HG02610 (cell line): Measurements from ENCODE around the gene ATP9B.
"Not testable (repeated sequence)": the region's sequence is repeated elsewhere in the genome, so short reads cannot be mapped to it uniquely, and the experiment has no call there.

Source experiments
- ATAC-seq: cut with Tn5 transposase; IDR thresholded peaks from one replicate; pipeline ENCODE4 v1.9.1; 2021; ENCODE audit warnings: mild to moderate bottlenecking, moderate library complexity; ENCODE audit not compliant: unreplicated experiment

Gene ATP9B

DNA sequence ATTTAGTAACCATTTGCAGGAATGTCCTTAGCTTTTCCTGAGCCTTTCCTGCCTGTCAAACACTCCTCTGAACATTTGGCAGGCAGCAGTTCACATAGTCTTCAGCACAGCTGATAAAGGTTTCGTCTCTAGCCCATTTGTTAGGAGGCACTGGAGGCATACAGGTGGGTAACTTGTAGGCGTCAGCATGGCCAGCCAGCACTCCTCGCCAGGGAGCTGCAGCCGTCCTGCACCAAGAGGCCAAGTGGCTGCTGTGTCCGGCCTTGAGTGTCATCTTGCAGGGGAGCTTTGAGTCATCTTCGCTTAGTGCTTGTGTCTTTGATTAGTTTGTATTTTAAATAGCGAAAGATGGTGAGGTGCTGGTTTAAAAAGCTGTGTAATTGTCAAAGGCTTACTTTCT lies 206.3 kb downstream of the ATP9B start:
- peak; percentile 23 for ATAC-seq

DNA sequence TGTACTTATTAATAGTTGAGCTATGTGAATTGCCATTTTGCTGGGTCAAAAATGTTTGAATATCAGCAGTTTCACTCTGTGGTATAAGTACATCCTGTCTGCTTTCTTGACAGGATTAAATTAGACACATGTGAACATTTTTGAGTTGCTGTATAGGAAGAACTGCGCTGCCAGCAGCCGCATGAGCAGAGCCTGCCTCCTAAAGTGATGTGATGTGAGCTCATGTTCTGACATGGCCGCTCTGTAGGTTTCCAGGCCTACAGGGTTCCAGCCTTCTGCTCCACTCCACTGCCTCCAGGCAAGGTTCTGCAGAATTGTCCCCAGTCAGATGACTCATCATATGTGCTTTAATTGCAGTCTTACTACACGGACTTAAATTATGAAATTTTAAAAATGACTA lies 206.8 kb downstream of the ATP9B start:
- ATAC-seq, result peak; percentile 90

DNA sequence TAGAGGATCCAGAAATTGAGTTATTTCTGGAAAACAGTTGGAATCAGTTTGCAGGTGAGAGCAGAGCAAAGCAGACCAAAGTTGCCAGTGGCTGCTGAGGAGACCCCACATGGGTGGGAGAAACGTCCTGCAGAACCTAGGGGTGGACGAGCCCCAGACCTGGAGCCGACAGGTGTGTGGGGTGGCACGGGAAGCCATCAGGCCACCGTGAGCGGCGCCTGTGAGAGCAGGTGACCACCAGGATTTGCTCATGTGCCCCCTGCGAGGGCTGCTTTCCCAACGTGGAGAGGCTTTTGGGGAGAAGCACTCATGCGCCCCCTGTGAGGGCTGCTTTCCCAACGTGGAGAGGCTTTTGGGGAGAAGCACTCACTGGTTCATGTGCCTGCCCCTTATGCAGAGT lies 209.7 kb downstream of the ATP9B start:
- no peak for ATAC-seq

DNA sequence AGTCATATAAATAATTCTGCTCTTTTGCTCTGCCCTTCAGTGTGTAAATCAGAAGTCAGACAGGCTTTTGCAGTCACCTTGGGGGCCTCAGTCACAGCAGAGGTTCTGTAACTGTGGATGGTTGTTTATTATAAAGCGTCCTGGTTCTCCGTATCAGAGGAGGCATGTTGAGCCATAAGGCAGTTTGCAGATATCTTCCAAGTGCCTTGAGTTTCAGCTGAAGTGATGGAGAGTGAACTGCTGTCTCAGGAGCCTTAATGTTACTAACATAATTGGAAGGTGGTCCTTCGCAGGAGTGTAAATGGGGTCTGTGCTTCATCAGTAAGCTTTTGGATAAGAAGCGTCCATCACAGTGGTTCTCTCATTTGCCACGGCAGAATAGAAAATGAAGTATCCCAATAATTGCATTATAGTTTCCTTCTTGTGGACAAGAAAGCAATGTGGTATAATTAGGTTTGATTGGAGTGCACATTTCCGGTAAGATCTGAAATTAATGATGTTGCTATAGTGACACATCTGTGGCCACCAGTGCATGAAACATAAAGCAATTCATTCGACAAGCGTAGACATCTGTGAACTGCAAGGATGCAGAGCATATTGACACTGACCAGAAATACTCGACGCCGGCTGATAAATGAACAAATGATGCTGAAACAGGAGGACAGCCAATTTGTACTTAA lies 214.1 kb downstream of the ATP9B start:
- no peak for ATAC-seq

DNA sequence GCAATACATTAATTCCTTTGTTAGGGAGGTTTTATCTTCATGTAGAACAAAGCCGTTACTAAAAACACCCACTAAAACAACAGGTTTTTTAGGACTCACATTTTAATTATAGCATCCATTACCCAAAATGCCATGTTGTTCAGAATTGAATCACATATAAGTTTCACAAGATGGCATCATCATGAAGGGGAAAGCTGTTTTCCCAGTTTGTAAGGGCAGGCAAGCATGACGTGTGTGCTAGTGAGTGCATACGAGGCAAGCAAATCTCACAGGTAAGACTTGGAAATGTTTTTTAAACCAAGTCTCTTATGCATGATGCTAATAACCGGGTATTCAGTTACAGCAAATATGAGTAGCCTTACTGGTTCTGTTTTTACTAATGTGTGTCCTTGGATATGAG lies 214.7 kb downstream of the ATP9B start:
- no peak for ATAC-seq

DNA sequence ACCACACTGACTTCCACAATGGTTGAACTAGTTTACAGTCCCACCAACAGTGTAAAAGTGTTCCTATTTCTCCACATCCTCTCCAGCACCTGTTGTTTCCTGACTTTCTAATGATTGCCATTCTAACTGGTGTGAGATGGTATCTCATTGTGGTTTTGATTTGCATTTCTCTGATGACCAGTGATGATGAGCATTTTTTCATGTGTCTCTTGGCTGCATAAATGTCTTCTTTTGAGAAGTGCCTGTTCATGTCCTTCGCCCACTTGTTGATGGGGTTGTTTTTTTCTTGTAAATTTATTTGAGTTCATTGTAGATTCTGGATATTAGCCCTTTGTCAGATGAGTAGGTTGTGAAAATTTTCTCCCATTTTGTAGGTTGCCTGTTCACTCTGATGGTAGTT lies 216.0 kb downstream of the ATP9B start:
- not testable (repeated sequence) for ATAC-seq

DNA sequence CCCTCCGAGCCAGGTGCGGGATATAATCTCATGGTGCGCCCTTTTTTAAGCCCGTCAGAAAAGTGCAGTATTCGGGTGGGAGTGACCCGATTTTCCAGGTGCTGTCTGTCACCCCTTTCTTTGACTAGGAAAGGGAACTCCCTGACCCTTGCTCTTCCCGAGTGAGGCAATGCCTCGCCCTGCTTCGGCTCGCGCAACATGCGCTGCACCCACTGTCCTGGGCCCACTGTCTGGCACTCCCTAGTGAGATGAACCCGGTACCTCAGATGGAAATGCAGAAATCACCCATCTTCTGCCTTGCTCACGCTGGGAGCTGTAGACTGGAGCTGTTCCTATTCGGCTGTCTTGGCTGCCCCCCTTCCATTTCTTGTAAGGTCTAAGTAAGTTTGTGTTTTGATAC lies 221.2 kb downstream of the ATP9B start:
- ATAC-seq, result not testable (repeated sequence)

DNA sequence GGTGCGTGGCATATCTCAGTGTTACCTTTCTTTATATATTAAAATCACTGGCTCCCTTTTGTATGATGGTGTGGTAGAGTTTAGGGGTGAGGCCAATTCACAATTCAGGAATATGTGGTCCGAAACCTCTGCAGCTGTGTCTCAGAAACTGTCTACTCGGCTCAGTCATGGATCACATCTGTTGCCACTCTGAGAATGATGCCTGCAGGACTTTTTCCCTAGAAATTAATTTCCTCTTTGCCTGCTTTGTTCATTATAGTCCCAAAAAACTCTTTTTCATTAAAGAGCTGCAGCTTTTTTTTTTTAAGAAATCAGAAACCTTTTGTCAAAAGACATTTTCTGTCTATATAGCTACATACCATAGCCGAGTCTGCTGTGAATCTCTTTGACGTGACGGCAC lies 221.7 kb downstream of the ATP9B start:
- ATAC-seq, result no peak

DNA sequence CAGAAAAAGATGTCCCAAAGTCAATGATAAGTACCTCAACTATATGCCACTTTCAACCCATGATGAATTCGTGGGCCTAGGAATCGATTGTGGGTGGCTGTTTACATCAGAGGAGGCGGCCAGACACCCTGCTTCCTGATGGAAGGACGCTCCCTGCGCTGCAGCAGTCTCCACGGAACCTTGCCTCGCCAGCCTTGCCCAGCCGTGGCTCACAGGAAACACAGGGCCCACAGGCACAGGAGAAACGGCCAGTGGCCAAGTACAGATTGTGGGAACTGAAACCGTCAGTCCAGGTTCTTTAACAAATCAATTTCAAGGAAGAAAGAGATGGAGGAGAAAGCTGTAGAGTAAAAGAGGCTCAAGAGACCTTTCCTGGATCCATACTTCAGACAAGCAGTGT lies 225.0 kb downstream of the ATP9B start:
- ATAC-seq, result no peak

DNA sequence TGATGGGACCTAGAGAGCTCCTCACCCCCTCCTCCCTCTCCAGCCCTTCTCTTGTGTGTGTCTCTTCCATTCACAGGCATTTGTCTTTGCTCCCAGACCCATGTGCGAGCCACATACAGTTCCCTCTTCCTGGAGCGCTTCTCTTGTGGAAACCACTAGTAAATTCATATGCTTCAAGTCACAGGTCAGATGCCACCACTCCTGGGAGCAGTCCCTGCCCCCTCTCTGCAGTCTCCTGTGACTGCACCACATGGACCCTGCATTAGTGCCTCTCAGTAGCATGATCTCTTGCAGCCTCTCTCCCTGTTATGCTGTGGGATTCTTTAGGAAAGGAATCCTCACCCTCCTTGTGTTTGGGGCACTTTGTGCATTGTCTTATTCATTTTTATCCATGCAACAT lies 230.1 kb downstream of the ATP9B start:
- no peak for ATAC-seq

DNA sequence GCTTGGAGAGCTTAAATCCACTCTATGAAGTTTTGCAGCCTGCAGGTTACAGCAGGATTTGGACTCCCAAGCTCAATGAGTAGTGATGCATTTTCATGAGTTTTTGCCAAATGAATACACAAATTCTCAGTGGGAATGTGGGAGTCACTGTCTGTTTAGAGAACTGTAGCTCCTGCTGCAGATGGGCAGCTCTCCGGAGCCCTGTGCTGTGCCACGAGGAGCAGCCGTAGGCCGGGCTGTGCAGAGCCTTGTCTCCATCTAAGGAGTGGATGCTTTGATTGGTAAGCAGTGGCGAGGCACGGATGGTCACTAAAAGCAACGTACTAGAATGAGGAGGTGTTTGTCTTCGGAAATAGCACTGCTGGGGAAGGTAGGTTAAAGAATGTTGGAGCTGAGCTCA lies 230.5 kb downstream of the ATP9B start:
- no peak for ATAC-seq

DNA sequence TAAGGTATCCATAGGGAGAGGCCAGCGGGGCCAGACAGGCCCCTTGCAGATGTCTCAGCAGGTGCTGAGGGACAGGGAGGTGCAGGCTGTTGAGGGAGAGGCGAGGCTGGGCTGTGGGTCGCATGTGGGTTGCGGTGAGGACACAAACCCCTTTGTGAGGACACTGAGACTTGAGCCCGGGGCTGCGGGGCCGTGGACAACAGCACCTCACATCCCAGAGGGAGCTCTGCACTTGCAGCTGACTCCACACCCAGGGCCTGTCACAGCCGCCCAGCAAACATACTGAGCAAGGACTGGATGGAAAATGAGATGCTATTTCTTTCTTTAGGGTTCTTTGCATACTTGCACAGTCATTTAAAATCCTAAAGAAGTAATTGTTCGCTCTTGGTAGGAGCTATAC lies 231.2 kb downstream of the ATP9B start:
- ATAC-seq, result no peak

DNA sequence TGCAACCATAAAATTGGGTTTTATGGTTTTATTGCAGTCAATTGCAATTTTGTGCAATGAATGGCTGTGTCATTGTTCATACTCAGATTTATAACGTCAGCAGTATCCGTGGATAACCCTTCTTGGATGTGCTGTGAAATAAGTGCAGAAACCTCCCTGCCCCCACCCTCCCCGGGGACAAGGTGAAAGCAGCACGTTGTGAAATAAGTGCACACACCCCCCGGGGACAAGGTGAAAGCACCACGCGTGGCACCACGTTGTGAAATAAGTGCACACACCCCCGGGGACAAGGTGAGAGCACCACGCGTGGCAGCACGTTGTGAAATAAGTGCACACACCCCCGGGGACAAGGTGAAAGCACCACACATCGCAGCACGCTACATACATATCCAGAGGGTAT lies 232.9 kb downstream of the ATP9B start:
- ATAC-seq, result no peak

DNA sequence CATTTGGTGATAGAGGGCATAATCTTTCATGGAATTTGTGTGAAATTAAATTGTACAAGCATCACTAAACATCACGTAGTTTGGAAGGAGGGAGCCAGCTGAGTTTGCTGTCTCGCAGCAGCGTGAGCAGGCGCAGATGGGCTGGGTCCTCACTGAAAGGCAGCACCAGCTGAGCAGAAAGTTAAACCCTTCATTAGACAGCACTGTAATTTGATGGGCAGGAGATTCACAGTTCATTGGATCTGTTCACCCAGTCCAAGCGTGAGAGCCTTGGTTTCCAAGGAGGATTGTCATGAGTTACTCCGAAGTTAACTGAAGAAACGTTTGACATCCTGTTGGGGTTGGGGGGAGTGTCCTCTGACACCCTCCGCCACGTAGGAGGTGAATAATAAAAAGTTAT lies 236.7 kb downstream of the ATP9B start:
- no peak for ATAC-seq

DNA sequence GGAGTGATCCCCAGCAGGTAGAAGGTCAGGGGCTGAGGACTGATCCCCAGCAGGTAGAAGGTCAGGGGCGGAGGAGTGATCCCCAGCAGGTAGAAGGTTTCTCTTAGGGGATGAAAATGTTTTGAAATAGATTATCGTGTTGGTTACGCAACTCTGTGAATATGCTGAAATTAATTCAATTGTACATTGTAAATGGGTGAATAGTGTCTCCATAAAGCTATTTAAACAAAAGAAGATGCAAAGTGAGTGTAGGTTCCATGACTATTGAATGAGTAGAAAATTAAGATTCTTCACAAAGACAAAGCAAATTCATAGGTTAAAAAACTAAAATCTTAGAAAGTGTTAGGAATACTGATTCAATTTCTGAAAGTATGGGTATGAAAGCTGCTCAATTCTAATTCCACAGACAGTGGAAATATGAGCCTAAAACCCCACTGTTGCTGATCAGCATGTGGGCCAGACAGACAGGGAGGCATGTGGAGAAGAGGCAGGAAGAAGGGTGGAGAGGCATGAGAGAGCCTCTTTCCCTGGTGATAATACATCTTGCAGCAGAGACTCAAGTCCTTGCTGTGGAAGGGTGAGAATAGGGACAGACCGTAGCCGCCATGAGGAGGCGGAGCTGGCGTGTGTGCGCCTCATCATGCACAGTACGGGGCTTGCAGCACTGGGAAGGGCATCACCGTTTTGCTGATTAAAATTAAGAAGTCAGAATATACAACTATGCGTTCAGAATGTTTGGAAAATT lies 240.6 kb downstream of the ATP9B start:
- no peak for ATAC-seq

DNA sequence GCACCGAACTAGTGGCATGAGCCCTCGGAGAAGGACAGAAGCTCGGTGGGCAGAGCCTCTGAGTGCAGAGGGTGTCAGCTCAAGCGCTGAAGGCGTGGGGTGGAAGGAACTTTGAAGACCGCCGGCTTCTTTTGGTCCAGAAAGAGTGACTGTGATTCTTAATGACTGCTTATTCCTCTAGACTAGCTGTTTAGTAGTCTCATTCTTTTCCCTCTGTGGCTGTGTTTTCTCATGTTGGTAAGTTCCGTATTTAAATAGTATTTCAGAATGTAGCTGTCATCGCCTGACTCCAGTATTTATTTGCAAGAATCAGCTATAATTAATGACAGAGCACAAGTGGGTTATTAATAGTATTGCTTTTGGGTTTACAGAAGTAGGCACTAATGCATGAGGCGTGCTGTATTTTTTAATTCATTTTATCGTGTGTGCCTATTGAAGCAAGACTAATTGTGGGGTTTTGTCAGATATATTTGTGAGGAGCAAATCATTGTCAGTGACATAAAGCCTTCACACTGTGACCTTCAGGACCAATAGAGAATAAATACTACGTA lies 245.7 kb downstream of the ATP9B start:
- no peak for ATAC-seq

DNA sequence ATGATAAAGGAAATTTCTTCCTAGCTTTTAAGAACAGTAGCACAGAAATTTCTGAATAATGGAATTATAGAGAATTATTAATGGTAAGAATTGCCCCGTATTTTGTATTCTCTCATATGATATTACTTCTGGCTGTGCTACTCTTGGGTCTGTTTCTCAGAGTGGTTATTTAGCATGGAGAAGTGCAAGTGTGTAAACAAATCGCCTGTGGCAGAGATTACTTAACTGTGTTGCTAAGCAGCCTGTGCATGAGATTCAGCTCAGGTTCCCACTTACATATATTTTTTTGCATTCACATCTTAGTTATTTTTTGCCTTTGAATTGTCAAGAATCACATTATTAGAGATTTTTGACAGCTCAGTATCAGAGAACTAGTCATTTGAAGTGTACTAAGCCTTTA lies 246.4 kb downstream of the ATP9B start:
- no peak for ATAC-seq

DNA sequence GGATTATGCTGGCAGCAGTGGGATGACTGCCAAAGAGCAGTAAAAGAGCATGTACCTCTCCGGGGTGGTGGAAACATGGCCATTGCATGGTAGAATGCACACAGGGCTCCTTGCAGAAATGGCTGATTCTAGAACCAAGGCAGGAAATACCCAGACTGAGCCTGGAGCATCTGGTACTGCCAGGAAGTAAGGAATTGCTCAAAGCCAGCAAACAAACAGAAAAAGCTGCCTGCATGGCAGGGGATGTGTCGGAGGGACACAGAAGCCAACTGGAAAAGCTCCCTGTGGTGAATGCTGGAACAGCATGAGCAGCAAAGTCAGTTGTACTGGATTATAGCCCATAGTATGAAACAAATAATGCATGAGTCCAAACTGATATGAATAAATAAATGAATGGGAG lies 248.5 kb downstream of the ATP9B start:
- no peak for ATAC-seq

DNA sequence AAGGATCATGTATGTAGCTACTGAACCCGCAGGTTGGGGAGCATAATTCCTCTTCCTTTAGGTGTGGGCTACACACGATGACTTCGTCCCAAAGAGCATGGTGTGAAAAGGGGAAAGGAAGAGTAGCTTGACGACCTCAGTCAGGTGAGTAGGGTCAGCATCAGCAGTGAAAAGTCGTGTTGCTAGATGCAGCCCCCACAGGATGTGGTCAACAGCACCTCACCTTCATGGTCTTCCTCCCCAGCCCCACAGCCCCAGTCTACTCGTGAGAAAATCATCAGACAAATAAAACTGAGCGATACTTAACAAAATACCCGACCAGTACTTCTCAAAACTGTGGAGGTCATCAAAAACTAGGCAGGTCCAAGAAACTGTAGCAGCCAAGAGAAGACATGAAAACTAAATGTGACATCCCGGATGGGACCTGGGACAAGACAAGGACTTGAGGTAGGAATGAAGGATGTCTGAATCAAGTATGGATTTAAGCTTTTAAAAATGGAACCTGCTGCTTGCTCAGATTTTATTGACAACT lies 249.0 kb downstream of the ATP9B start:
- ATAC-seq, result no peak

DNA sequence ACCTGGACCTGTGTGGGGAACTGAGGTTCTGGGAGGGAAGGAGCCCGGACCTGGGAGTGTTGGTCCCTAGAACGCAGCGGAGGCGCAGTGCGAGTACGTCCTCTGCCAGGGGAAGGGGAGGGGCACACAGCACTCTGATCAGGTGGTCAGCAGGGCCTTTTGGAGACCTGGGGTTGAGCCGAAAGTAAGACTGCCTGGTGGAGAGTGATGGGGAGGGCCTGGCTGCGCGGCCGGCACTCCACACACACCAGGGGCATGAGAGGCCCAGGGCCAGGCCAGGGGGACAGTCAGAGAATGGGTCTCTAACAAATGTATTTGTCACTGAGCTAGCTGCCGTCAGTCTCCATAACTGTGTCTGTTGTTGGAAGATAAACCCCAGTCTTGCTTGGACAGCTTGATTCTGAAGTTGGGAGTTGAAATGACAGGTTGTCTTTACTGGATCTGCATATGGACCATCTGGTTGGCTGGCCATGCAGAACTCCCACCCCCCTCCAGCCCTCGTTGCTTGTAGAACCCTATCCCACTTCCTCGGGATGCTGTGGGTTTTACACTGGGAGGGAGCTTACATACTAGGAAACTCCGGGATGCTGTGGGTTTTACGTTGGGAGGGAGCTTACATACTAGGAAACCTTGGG lies 251.1 kb downstream of the ATP9B start:
- ATAC-seq, result no peak

DNA sequence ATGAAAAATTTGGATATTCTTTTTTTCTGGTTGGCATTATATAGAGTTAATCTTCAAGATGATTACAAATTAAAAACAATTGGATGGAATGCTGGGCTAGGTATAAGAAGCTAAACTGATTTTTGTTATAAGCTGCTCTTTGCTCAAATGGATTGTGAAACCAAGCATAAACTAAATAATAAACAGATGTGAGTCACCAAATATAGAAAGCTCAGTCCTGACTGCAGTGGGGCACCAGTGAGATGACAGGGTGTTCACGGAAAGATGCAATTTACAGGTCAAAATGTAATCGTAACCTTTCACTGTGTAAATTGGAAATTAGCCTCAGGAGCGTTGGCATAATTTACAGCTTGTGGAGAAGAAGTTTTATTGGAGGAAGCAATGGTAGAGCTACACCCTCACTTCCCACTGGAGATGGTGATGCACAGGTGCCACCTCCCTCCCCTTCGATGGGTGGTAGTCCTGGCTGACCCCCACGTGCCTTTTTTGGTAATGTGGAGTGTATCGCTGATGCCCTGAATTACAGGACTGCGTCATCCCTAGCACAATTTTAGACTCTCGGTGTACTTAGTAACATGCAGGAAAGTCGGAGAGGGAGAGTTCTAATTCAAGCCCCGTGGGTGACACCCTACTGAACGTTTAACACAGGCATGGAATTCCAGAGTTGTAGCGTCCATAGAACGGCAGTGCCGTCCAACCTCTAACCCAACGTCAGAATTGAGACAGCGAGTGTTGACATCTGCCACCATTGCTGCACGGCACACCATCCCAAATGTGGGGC lies 252.6 kb downstream of the ATP9B start:
- no peak for ATAC-seq
